HG03139 (cell line): ENCODE measurements around the gene CA10.

Experiments used
- ATAC-seq: cut with Tn5 transposase; IDR thresholded peaks from one replicate; pipeline ENCODE4 v1.9.1; 2021; ENCODE audit not compliant: unreplicated experiment

CA10 gene

DNA sequence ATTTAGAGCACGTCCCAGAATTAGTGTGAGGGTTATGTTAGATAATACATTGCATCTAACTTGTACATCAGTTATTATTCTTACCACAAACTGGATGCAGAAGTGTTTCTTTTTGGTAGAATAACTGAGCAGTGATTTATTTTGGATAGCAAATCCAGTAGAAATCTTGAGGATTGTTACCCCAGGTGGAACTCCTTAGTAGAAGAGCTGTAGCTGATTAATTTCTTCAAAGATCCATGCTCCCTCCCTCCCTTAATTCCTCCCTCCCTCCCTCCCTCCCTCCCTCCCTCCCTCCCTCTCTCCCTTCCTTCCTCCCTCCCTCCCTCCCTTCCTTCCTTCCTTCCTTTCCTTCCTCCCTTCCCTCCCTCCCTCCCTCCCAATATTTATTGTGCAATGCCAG is 337.7 kb downstream of the CA10 start:
- no peak for ATAC-seq

DNA sequence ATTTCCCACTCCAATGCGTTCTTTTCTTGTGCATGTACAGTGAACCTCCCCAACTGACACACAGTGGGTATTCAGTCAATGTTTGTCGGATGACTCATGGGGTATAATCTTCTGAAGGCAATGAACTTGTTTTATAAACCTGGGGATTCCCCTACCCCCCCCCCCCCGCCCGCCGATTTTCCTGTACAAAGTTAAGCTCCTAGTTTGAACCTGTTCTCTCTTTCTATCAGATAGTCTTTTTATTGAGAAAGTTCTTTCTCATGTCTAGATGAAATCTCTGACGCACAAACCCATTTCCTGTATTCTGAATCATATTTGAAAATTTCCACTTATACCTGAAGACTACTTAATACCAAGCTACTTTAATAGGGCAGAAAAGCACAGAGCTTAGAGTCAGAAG is 338.3 kb downstream of the CA10 start:
- ATAC-seq = no peak

DNA sequence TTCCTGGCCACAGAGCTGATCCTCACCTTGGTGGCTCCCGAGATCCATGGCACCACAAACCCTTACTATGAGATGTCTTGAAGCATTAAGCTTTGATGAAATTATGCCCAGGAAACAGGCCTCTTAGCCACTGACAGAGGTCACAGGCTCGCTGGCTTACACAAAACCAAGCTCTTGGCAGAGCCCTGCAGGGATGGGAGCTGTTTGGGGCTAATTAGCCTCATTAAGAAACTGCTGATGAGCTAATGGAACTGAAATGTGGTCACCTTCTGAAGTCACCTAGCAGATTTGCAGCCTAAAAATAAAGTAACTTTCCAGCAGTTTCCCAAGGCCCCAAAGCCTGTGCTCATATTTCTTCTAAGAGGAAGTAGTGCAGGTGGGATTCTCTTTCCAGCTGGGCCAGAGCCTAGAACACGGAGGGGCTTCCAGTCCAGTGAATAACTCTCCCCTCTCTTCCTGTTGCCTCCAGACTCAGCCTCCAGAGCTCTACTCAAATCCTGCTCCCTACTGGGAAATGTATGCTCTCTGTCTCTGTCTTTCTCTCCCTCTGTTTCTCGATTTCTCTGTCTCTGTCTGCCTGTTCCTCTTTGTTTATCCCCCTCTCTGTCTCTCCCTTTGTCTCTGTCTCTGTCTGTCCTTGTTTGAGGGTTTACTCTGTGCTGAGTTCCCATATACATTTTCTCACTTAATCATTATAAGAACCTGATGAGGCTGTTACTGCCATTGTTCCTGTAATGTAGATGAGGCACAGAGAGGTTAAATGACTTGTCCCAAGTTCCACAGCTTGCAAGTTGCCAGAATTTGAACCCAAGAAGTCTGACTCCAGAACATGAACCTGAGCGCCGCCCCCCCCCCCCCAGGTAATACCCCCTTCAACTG is 338.9 kb downstream of the CA10 start:
- no peak for ATAC-seq

DNA sequence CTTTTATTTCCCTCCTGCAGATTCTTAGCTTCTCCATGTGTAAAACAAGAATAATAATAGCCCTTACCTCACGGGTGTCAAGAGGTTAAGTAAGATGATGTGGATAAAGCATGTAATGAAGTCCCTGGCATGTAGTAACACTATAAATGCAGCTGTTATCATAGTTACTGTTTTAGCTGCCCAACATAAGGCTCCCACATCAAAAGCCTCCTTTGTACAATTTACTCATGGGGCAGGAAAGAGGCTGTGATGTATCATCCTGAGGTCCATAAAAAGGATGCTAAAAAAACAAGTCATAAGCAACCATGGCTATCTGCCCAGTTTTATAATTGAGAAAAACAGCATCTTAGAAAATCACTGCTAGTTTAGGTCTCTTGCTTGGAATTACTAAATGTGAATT is 339.7 kb downstream of the CA10 start:
- ATAC-seq = no peak

DNA sequence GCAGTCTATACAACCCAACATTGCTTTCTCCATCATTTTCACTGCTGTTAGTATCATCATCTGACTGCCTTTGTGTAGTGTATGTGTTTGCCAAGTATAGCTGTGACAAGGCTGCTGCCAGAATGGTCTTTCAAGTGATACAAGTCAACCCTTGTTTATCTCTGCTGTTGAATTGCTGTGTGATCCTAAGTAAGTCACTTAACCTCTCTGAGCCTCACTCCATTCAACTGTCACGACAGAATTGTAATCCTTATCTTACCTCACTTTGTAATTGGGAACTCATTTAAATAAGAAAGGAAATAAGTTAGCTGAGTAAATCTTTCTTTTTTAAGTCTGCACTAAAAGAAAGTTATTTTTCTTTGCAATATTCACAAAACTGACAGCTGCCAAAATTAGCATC is 340.6 kb downstream of the CA10 start:
- no peak for ATAC-seq

DNA sequence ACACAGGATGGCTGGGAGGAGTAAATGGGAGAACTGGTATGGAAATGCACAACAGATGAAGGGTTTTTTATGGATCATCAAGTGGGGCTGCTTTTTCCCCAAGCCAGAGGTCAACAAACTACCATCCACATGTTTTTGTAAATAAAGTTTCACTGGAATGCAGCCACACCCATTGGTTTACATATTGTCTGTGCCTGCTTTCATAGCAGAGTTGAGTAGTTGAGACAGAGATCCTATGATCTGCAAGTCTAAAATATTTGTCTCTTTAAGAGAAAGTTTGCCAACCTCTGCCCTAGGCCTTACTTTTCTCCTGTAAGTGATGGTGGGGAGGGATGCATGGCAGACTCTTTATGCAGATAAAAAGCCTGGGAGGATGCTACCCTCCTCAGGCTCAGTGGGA is 341.4 kb downstream of the CA10 start:
- ATAC-seq = no peak

DNA sequence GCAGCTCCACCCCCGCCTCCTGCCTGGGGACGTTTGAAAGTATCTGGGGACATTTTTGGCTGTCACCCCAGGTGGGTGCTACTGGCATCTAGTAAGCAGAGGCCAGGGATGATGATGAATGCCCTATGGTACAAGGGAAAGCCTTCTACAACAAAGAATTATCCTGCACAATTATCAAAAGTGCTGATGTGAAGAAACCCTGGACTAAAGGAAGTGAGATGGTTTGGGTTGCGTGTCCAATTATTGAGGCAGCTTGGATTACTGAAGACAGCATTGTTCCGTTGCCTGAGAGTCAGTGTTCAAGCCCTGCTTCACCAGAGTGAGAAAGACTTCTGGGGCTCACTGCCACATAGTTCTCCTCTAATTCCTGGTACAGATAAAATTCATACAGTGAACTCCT is 343.4 kb downstream of the CA10 start:
- ATAC-seq = no peak

DNA sequence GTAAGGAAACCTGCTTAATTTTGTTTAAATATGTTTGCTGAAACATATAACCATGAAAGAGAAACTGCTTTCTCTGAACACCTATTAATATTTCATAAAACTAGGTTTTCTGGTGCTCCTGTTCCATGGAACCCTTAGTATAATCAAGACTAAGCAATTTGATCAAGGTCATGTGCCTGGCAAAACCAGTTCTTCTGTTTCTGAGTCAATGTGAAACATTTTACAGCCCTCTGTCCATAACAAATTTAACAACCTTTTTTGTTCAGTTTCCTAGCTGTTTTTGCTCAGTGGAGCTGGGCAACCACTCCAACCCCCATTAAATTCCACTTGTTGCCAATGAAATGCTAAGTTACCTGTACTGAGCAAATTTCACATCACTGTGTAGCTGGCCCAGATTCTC is 344.0 kb downstream of the CA10 start:
- ATAC-seq = no peak

DNA sequence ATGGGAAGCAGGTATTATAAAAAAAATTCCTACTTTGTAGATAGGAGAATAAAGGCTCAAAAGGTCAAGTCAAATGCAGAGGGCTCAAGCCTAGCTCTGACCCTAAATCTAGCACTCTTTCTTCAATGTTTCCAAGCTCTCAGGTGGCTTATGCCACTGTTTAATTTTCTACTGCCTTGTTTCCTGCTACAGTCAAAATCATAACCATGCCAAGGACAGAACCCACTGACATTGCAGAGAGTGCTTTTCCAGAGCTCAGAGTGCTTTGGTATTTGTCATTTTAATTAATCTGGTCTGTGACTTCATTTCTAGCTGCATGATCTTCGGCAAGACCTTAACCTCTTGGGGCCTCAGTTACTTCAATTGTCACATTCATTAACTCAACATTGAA is 344.7 kb downstream of the CA10 start:
- ATAC-seq = no peak

DNA sequence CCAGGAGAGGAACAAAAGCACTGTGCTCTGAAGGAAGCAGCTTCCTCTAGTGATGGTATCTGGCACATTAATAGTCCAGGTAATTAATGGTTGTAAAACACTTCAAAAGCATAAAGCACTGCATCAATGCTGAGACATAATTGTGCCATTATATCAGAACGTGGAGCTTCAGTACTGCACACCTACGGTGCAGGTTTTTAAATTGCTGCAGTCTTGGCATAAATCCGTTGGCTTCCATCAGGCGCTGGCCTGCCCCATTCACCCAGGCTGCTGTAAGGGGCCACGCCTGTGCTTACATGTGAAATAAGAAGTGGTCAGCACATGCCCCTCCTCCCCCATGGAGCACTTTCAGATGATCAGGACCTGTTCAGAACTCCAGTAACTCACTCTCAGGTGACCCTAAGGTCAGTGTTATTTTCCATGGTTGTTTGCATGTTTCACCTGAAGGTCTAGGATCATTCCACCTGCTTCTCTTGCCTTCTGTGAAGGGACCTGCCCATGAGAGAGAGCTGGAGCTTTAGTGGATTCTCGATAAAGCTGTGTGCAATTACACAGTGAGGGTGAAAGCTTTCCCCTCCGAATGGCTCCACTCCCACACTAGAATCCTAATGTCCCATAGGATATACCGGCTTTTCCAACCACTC is 345.3 kb downstream of the CA10 start:
- ATAC-seq = no peak

DNA sequence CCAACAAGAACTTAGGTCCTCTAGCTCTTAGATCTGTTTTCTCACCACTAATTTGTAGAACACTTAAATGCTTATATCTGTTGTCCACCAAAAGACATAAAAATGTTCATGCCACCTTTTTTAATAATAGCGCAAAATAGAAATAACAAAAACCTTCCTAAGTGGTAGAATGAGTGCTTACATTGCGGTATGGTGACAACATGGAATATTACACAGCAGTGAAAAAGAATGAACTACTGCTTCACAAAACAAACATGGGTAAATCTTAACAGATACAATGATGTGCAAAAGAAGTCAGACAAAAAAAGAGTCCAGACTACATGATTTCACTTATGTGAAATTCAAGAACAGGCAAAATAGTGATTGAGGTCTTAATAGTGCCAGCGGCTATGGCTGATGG is 351.1 kb downstream of the CA10 start:
- ATAC-seq = no peak

DNA sequence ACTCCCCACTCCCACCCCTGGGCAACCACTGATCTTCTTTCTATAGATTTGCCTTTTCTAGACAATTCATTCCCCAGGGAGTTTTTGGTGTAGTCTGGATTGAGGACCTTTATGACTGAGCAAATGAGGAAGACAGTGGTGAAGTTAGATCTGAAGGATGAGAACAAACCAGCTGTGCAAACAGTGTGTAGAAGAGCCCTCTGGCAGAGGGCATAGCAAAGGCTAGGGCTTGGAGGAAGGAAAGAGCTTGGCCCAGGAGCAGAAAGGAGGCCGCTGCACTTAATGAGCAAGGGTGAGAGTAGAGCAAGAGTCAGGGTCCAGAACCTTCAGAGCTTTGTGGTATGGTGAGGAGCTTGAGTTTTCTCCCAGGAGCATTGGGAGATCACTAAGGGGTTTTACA is 352.7 kb downstream of the CA10 start:
- ATAC-seq = no peak

DNA sequence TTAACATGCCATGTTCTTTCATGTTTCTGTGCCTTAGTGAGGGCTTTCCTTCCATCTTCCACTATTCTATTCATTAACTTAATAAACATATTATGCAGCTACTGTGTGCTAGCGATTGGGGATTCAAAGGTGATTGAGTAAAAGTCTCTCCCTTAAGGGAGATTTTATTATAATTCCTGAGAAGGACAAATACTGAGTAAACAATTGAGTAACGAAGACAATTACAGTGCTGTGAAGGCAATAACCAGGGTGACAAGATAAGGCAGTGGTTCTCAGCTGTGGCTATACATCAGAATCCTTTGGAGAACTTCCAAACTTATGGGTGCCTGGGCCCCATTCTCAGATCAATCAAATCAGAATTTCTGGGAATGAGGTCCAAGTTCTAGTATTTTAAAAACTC is 353.3 kb downstream of the CA10 start:
- no peak for ATAC-seq

DNA sequence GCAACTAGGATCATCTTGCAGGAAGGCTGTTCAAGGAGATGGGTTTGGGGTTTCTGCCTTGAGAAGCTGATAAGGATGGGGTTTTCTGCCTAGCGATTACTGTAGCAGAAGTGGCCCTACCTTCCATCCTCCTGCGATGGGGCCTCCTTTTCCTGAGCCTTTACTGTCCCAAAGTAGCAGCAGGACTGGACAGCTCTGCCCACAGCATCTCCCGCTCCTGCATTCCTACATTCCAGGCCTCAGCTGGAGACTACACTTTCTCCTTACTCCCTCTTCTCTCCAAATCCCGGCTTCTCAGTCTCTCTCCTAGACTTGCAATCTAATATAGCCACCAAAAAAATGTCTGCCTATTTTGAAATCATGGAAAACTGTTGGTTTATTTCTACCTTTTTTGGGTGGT is 355.4 kb downstream of the CA10 start:
- no peak for ATAC-seq

DNA sequence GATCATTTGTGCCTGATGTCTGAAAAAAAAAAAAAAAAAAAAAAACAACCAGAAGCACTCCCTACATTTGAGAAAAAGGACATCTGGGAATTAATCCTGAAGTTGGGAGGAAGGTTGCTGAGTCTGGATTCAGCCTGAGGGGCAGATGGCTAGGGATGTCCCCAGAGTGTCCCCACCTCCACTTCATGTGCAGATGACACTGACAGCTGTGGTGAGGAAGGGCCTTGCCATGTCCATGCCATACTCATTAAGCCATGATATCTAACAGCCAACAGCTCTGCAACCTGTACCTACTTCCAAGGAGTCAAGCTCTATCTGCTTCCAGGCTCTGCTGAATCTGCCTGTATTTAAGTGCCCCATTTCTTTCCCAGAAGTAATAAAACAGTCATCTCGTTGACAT is 356.0 kb downstream of the CA10 start:
- ATAC-seq = no peak

DNA sequence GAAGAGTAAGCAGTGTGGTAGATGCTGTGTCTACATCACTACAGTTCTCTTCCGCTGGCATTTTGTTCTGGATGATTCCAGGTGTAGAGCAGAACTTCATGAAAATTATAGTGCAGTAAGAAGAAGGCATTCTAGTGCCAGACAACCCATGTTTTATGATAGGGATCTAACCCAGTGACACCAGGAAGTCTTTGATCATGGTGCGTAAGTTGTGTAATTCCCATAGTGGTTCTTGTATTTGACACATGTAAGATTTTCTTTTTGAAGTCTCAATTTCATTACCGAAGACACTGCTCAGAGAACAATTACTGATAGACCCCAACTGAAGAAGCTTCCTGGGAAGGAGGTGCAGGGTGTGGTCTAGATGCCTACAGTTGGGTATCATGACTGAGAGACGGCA is 356.9 kb downstream of the CA10 start:
- ATAC-seq = no peak

DNA sequence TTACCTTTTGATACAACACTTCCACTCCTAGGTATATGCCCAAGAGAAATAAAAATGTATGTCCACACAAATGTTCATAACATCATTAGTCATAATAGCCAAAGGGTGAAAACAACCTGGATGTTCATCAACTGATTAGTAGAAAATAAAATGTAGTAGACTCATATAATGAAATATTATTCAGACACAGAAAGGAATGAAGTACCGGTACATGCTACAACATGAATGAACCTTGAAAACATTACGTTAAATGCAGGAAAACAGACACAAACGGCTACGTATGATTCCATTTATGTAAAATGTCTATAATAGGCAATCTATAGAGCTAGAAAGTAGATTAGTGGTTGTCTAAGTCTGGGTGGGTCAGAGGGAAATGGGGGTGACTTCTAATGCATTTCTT is 358.5 kb downstream of the CA10 start:
- no peak for ATAC-seq

DNA sequence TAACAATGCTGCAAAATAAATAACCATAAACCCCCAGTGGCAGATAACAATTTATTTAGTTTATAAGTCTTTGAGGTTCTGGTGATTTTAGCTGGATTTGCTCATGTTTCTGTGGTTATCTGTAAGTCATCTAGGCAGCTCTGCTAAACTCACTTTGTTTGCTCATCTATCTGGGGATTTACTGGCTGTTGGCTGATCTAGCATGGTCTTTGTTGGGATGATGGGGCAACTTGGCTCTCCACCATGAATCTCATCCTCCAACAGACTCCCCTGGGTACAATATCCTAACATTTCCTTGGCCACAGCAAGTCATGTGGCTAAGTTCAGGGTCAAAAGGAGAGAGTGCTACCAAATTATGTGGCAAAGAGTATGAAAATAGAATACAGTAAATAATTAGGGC is 359.3 kb downstream of the CA10 start:
- no peak for ATAC-seq

DNA sequence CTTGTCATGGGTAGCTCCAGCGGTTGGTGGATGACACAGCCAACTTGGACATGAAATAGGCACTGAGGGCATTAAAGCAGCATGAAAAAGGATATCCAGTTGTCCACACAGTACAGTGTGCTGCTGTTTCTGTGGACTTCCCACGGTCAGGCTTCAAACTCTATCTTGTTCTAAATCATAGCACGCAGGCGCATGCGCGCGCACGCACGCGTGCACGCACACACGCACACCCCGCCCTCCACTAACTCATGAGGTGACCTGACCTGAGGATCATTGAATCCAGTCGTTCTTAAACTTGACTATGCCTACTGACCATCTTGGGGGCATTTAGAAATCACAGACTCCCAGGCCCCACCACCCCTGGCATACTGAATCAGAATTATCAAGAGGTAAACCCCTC is 361.4 kb downstream of the CA10 start:
- no peak for ATAC-seq

DNA sequence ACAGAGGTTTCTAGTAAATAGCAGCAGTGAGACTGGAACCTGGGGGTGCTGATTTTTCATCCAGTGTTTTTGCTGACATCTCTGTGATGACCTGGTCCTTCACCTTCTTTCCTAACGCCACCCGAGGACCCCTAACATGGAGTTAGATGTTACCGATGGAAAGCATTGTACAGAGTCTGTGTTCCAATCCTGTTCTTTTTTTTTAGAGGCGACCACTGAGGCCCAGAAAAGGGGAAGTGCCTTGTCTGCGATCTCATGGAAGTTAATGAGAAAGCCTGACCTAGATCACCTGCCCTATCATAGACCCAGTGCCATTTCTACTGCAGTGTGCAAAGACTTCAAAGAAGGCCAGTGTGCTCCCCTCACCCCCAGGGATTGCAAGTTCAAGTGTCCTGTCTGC is 362.5 kb downstream of the CA10 start:
- ATAC-seq = no peak

DNA sequence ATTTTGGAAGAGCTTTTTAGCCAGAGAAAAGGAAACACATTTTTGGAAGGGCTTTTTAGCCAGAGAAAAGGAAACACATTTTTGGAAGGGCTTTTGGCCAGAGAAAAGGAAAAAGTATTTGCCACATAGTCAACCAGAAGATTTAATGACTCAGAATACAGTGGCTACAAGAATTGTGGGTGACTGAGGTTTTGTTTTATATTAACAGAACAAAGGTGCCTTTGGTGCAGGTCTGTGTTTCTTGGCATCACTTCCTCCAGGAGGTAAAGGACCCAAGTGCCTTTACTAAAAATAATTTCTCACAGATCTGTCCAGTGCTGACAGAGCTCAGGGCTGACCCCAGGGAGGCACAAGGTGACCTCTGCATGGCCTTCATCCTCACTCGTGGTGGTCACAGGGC is 363.1 kb downstream of the CA10 start:
- no peak for ATAC-seq

DNA sequence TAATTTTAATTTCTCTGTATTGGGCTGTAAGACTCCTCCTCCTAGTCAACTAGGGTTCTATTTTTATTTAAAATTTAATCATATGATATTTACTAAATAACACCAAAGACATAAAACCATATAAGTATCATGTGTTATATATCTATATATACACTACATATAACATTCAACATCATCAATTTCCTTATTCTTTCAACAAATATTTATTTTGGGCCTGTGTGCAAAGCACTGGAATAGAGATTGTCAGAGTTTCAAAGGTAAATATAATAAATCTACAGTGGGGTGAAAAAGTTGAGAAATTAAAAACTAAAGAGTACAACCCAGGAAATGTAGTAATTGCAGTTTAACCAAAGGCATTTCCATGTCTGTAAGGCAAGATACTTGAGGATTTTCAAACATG is 364.0 kb downstream of the CA10 start:
- no peak for ATAC-seq

DNA sequence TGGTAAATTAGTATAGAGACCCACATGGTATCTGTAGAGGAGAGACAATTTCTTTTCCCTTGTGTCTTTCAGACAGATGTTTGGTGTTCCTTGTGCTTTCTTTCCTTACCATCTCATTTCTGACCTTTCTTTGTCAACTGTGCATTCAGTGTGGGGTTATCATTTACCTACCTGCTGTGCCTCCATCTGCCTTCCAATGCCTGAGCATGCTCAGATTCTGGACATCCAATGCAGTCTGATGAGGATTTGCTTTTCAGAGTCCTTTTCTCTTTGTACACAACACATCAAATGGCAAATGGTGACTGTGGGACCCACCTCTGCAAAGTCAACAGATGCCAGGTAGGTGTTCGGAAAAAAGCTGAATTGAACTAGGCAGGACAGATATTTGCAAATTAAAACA is 364.8 kb downstream of the CA10 start:
- ATAC-seq = no peak
